Measurements from ENCODE around the gene HYI. TPM values are rescaled to one million over a fixed set of nuclear protein-coding genes. Genes with fewer than 3 reads are reported as not detected.
"Not testable (repeated sequence)": the region's sequence is repeated elsewhere in the genome, so short reads cannot be mapped to it uniquely, and the experiment has no call there.

HYI gene
- total RNA-seq, 3 donors from 2014 or later (not counting 1 experiment from before 2014, with no cell fraction given) = 7.0 to 14.2 (median 8.6) TPM

GRCh38 chr1:43460988-43461693 is 7.4 kb upstream of the HYI start:
- no peak for ATAC-seq
- no peak overlapping the region for H3K4me3 Mint-ChIP-seq
- Histone ChIP-seq H3K4me3 (ENCODE audit: low read length) (no peak overlapping the region), H3K36me3 (ENCODE audit: control insufficient read depth, insufficient read depth, low read length) (no peaks in the 10 kb centered on the region), H3K9me3 (ENCODE audit: control insufficient read depth, insufficient read depth, low read length) (no peaks in the 10 kb centered on the region), H3K27me3 (ENCODE audit: control insufficient read depth, insufficient read depth, low read length) (no peaks in the 10 kb centered on the region), H3K4me1 (ENCODE audit: control insufficient read depth, insufficient read depth, low read length) (no peaks in the 10 kb centered on the region), H3K27ac (ENCODE audit: low read length) (no peak overlapping the region)
- intact Hi-C loops (cut with micrococcal nuclease) = no loop called here
- WGBS (ENCODE audit: insufficient coverage) = 90% methylated on average over 5 of the region's 5 CpGs
- peaks cover 0 to 6% of the 10 kb centered on the region in 2 donors for H3K4me1 Mint-ChIP-seq
- H3K27me3 Mint-ChIP-seq (ENCODE audit: low read depth in 2 of 2) = peaks cover 26 to 36% of the 10 kb centered on the region in 2 donors
- TF ChIP-seq CTCF (IDR thresholded peaks at IDR 0.05) = no peak
- DNase-seq = no peak
- H3K27ac Mint-ChIP-seq = no peak overlapping the region
- H3K9me3 Mint-ChIP-seq = no peaks in the 10 kb centered on the region
- no peaks in the 10 kb centered on the region for H3K36me3 Mint-ChIP-seq

DNA sequence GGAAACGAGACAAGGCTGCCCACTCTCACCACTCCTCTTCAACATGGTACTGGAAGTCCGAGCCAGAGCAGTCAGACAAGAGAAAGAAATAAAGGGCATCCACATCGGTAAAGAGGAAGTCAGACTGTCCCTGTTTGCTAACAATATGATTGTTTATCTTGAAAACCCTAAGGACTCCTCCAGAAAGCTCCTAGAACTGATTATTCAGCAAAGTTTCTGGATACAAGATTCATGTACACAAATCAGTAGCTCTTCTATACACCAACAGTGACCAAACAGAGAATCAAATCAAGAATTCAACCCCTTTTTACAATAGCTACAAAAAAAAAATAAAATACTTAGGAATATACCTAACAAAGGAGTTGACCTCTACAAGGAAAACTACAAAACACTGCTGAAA is 4.6 kb upstream of the HYI start:
- H3K36me3 Mint-ChIP-seq; H3K9me3 ChIP-seq (ENCODE audit: control insufficient read depth, insufficient read depth, low read length); H3K27ac Mint-ChIP-seq; H3K4me3 Mint-ChIP-seq; H3K9me3 Mint-ChIP-seq; DNase-seq; H3K27me3 ChIP-seq (ENCODE audit: control insufficient read depth, insufficient read depth, low read length); H3K4me3 ChIP-seq (ENCODE audit: low read length); H3K36me3 ChIP-seq (ENCODE audit: control insufficient read depth, insufficient read depth, low read length); intact Hi-C loops (cut with micrococcal nuclease); H3K27ac ChIP-seq (ENCODE audit: low read length); H3K4me1 ChIP-seq (ENCODE audit: control insufficient read depth, insufficient read depth, low read length); ATAC-seq: not testable (repeated sequence)
- H3K4me1 Mint-ChIP-seq = peaks cover 11 to 15% of the 10 kb centered on the region in 2 donors
- 82% methylated on average over 3 of the region's 3 CpGs for WGBS (ENCODE audit: insufficient coverage)
- H3K27me3 Mint-ChIP-seq (ENCODE audit: low read depth in 2 of 2) = peaks cover 31 to 46% of the 10 kb centered on the region in 2 donors

DNA sequence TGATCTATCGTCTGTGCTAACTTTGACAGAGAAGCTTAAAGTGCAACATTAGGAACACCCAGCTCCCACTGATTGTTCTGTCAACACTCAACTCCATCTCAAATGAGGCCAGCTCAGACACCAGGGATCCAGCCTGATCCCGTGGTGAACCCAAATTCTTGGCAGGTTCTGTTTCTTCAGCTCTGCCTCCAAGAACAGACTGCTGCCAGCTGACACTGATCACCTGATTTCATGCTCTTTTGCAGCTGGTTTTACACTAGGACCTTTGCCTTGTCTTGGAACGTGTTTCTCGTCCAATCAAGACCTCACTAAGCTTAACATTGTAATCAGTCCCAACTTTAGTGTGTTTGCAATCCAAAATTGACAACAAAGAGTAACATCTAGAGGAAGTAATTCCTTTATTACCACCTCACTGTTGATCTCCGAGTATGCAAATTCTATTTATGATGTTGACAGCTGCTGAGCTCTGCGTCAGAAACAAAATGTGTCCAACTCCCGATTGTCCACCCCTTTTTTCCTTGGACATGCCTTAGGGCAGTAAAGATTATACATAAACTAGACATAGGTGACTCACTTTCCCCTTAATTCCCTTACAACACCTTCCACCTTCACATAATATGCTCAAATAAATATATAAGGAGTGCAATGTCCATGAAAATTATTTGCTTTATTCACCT is 1.6 kb upstream of the HYI start:
- H3K9me3 Mint-ChIP-seq = no peaks in the 10 kb centered on the region
- 95% methylated on average over 7 of the region's 7 CpGs for WGBS (ENCODE audit: insufficient coverage)
- H3K4me1 Mint-ChIP-seq = peaks cover 20 to 21% of the 10 kb centered on the region in 2 donors
- no peaks in the 10 kb centered on the region for H3K36me3 Mint-ChIP-seq
- TF ChIP-seq CTCF (IDR thresholded peaks at IDR 0.05) = no peak
- H3K27ac ChIP-seq (ENCODE audit: low read length) = no peak overlapping the region
- DNase-seq = no peak
- intact Hi-C loops (cut with micrococcal nuclease) = no loop called here
- H3K4me1 ChIP-seq (ENCODE audit: control insufficient read depth, insufficient read depth, low read length) = peaks cover 13% of the 10 kb centered on the region
- peak overlapping the region; percentile 21 for H3K4me3 Mint-ChIP-seq
- H3K9me3 ChIP-seq (ENCODE audit: control insufficient read depth, insufficient read depth, low read length) = no peaks in the 10 kb centered on the region
- H3K4me3 ChIP-seq (ENCODE audit: low read length) = no peak overlapping the region
- no peaks in the 10 kb centered on the region for H3K27me3 ChIP-seq (ENCODE audit: control insufficient read depth, insufficient read depth, low read length)
- no peak for ATAC-seq
- no peak overlapping the region for H3K27ac Mint-ChIP-seq
- peaks cover 31 to 46% of the 10 kb centered on the region in 2 donors for H3K27me3 Mint-ChIP-seq (ENCODE audit: low read depth in 2 of 2)
- peaks cover 2% of the 10 kb centered on the region for H3K36me3 ChIP-seq (ENCODE audit: control insufficient read depth, insufficient read depth, low read length)

GRCh38 chr1:43454270-43455011 is 710 bp upstream of the HYI start:
- no peak overlapping the region for H3K27ac ChIP-seq (ENCODE audit: low read length)

More at GRCh38 chr1:43454270-43455011, 710 bp upstream of the HYI start:
- H3K27me3 ChIP-seq (ENCODE audit: control insufficient read depth, insufficient read depth, low read length) = no peaks in the 10 kb centered on the region
- H3K27ac Mint-ChIP-seq = peak overlapping the region; percentile 68 to 69
- intact Hi-C loops (cut with micrococcal nuclease) = no loop called here
- H3K4me1 Mint-ChIP-seq = peaks cover 20 to 21% of the 10 kb centered on the region in 2 donors
- H3K4me1 ChIP-seq (ENCODE audit: control insufficient read depth, insufficient read depth, low read length) = peaks cover 13% of the 10 kb centered on the region
- no peak for TF ChIP-seq CTCF (IDR thresholded peaks at IDR 0.05)
- peaks cover under 1% of the 10 kb centered on the region for H3K36me3 Mint-ChIP-seq
- H3K36me3 ChIP-seq (ENCODE audit: control insufficient read depth, insufficient read depth, low read length) = peaks cover 9% of the 10 kb centered on the region
- peak; percentile 68 to 82 (median 71) for ATAC-seq
- H3K27me3 Mint-ChIP-seq (ENCODE audit: low read depth in 2 of 2) = peaks cover 26 to 41% of the 10 kb centered on the region in 2 donors
- WGBS (ENCODE audit: insufficient coverage) = 11% methylated on average over 18 of the region's 19 CpGs
- no peaks in the 10 kb centered on the region for H3K9me3 ChIP-seq (ENCODE audit: control insufficient read depth, insufficient read depth, low read length)
- H3K4me3 ChIP-seq (ENCODE audit: low read length) = peak overlapping the region; percentile 71
- H3K4me3 Mint-ChIP-seq = peak overlapping the region; percentile 93
- DNase-seq = peak in 1 of 2 donors; percentile 75
- no peaks in the 10 kb centered on the region for H3K9me3 Mint-ChIP-seq

Data from natural killer cell (primary cell).